Prostate gland (tissue), 2 donors: Measurements from ENCODE around the gene PRMT9.

ENCODE experiments used
- POLR2A ChIP-seq: fragments of 450-650 bp; IDR thresholded peaks from one replicate; pipeline ENCODE4 v1.6.1; 2016; ENCODE audit warnings: antibody characterized with exemption, mild to moderate bottlenecking
- POLR2AphosphoS5 ChIP-seq: sonication (generic); formaldehyde crosslinking; IDR thresholded peaks from one replicate; pipeline ENCODE4 v1.6.1; 2017; ENCODE audit warnings: antibody characterized with exemption
- TF ChIP-seq, protein P1 (sequence below), 4 experiments: fragments of 200-600 bp in 2 of 4; fragments of 450-650 bp in 2 of 4; sonication (generic) in 2 of 4; IDR thresholded peaks; 1 replicate in 3 of 4; 2 replicates in 1 of 4; pipeline ENCODE4 v1.5.1; 2016 to 2019; ENCODE audit warnings: antibody characterized with exemption in 4 of 4, mild to moderate bottlenecking in 2 of 4, moderate library complexity in 2 of 4

DNA sequence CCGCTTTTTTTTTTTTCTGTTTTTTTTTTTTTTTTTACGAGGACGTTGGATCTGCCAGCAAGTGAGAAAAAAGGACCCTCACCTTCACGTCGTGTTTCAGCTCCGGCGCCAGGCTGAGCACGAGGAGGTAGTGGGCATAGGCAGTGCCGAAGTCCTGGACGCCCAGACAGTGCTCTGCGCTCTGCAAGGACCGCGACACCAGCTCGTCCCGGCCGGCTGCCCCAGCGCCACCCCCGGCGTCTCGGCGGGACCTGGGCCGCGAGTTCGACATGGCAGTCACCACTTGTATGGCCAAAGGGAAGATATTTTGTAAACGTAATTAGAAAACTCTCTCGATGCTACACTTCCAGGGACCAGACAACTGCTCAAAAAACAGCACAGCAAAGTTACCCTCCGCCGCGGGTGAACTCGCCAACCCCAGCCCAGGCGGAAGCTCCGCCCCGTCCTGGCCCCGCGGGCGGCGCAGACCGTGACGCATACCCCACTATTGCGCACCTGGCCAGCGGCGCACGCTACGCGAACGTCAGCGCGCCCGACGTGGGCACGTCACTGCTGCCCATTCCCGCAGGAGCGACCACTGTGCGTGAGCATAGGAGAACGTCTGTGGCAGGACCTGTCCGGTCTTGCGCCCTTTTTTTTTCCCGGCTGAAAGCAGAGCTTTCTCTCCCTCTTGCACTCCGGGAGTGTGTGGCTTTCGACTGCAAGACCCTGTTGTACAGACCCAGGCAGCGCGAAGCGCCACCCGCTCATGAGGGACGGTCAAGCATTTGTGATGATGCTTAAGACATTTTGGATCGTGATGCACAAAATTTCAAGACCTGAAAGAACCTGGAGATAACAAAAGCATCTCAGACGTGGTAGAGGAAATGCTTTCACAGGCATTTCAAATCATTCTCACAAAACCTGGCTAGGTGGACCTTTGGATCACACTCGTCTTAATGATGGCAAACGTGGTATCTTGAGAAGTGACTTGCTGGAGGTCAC, at the start of gene PRMT9:
- TF ChIP-seq, protein P1, sequence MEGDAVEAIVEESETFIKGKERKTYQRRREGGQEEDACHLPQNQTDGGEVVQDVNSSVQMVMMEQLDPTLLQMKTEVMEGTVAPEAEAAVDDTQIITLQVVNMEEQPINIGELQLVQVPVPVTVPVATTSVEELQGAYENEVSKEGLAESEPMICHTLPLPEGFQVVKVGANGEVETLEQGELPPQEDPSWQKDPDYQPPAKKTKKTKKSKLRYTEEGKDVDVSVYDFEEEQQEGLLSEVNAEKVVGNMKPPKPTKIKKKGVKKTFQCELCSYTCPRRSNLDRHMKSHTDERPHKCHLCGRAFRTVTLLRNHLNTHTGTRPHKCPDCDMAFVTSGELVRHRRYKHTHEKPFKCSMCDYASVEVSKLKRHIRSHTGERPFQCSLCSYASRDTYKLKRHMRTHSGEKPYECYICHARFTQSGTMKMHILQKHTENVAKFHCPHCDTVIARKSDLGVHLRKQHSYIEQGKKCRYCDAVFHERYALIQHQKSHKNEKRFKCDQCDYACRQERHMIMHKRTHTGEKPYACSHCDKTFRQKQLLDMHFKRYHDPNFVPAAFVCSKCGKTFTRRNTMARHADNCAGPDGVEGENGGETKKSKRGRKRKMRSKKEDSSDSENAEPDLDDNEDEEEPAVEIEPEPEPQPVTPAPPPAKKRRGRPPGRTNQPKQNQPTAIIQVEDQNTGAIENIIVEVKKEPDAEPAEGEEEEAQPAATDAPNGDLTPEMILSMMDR (IDR thresholded peaks at IDR 0.05) = no peak
- TF ChIP-seq POLR2AphosphoS5 (peak; percentile 93), POLR2A (peak; percentile 73)
